Neural cell (in vitro differentiated cells): ENCODE results near the gene LRRK1. TPM values are rescaled to one million over a fixed set of nuclear protein-coding genes. Genes with fewer than 3 reads are reported as not detected.

ENCODE experiments used
- H2AFZ ChIP-seq: fragments of 200-600, 300-800 bp; sonication (generic), shearing (Covaris generic); 2 replicates; pipeline ENCODE4 v1.6.0; 2014; ENCODE audit warnings: low read depth, mild to moderate bottlenecking, antibody characterized with exemption, low read length, moderate library complexity
- H3F3A ChIP-seq: fragments of 200-600 bp; shearing (Covaris generic); 2 replicates; pipeline ENCODE4 v1.6.1; 2016; ENCODE audit warnings: mild to moderate bottlenecking, moderate library complexity, mixed read lengths, antibody characterized with exemption, low read length; ENCODE audit not compliant: insufficient read depth, poor library complexity, severe bottlenecking
- H3K27ac ChIP-seq: fragments of 200-600, 300-800 bp; sonication (generic), shearing (Covaris generic); 2 replicates; pipeline ENCODE4 v1.5.1; 2014; ENCODE audit warnings: mild to moderate bottlenecking, low read length, moderate library complexity
- H3K27me3 ChIP-seq: fragments of 300-800, 200-600 bp; sonication (generic), shearing (Covaris generic); 2 replicates; pipeline ENCODE4 v1.6.0; 2014; ENCODE audit warnings: mild to moderate bottlenecking, low read depth, low read length, moderate library complexity; ENCODE audit not compliant: insufficient read depth
- H3K36me3 ChIP-seq: fragments of 300-800, 200-600 bp; sonication (generic), shearing (Covaris generic); 2 replicates; pipeline ENCODE4 v1.5.1; 2014; ENCODE audit warnings: mild to moderate bottlenecking, antibody characterized with exemption, low read length, moderate library complexity; ENCODE audit not compliant: insufficient read depth
- H3K4me2 ChIP-seq: fragments of 300-800, 200-600 bp; sonication (generic), shearing (Covaris generic); 2 replicates; pipeline ENCODE4 v1.6.0; 2014; ENCODE audit warnings: mild to moderate bottlenecking, low read length
- H3K4me3 ChIP-seq: fragments of 300-800, 200-600 bp; sonication (generic), shearing (Covaris generic); 2 replicates; pipeline ENCODE4 v1.5.1; 2014; ENCODE audit warnings: mild to moderate bottlenecking, low read length, moderate library complexity
- H3K79me2 ChIP-seq: fragments of 200-600 bp; shearing (Covaris generic); replicated peaks from 2 replicates; pipeline ENCODE4 v1.6.0; 2014; ENCODE audit warnings: mild to moderate bottlenecking, low read length, moderate library complexity; ENCODE audit not compliant: insufficient read depth
- H3K9ac ChIP-seq: fragments of 300-800, 200-600 bp; sonication (generic), shearing (Covaris generic); 2 replicates; pipeline ENCODE4 v1.6.1; 2016; ENCODE audit warnings: mild to moderate bottlenecking, low read length, mixed read lengths
- H3K9me2 ChIP-seq: fragments of 200-600 bp; shearing (Covaris generic); 2 replicates; pipeline ENCODE4 v1.6.1; 2016; ENCODE audit warnings: mild to moderate bottlenecking, low read length, mixed read lengths; ENCODE audit not compliant: insufficient read depth
- H3K9me3 ChIP-seq: fragments of 200-600, 300-800 bp; sonication (generic), shearing (Covaris generic); 2 replicates; pipeline ENCODE4 v1.6.1; 2016; ENCODE audit warnings: mild to moderate bottlenecking, mixed run types, low read length, moderate library complexity, mixed read lengths
- H4K20me1 ChIP-seq: fragments of 200-600 bp; shearing (Covaris generic); 2 replicates; pipeline ENCODE4 v1.6.1; 2016; ENCODE audit warnings: mild to moderate bottlenecking, mixed run types; ENCODE audit not compliant: insufficient read depth
- CTCF ChIP-seq: fragments of 450-650 bp; IDR thresholded peaks from 2 replicates; pipeline ENCODE4 v1.5.1; 2014; ENCODE audit warnings: antibody characterized with exemption, mild to moderate bottlenecking, moderate library complexity; ENCODE audit not compliant: poor library complexity, severe bottlenecking
- EP300 ChIP-seq: fragments of 450-650 bp; conservative IDR thresholded peaks from 2 replicates; pipeline ENCODE4 v1.6.1; 2014; ENCODE audit warnings: antibody characterized with exemption, mild to moderate bottlenecking, moderate library complexity; ENCODE audit not compliant: poor library complexity, severe bottlenecking
- EZH2 ChIP-seq: fragments of 200-600, 300-800 bp; shearing (Covaris generic), sonication (generic); IDR thresholded peaks from 2 replicates; pipeline ENCODE4 v1.6.1; 2014; ENCODE audit warnings: antibody characterized with exemption, low read length, borderline replicate concordance, mild to moderate bottlenecking; ENCODE audit not compliant: insufficient read depth, poor library complexity, severe bottlenecking
- MXI1 ChIP-seq: fragments of 450-650 bp; conservative IDR thresholded peaks from 2 replicates; pipeline ENCODE4 v1.6.1; 2014; ENCODE audit warnings: antibody characterized with exemption, mild to moderate bottlenecking; ENCODE audit not compliant: poor library complexity, severe bottlenecking
- POLR2AphosphoS5 ChIP-seq: IDR thresholded peaks from 2 replicates; pipeline ENCODE4 v1.6.1; 2012
- RAD21 ChIP-seq: fragments of 450-650 bp; conservative IDR thresholded peaks from 2 replicates; pipeline ENCODE4 v1.6.1; 2014; ENCODE audit warnings: antibody characterized with exemption, mild to moderate bottlenecking, moderate library complexity
- SMC3 ChIP-seq: fragments of 450-650 bp; conservative IDR thresholded peaks from 2 replicates; pipeline ENCODE4 v1.6.1; 2014; ENCODE audit warnings: antibody characterized with exemption, mild to moderate bottlenecking, moderate library complexity; ENCODE audit not compliant: poor library complexity
- TAF1 ChIP-seq: IDR thresholded peaks from 2 replicates; pipeline ENCODE4 v1.6.1; 2012; ENCODE audit warnings: low read depth
- polyA plus RNA-seq: library from polyadenylated mRNA; depleted of rRNA; stranded (reverse); fragments of >200 nt; gene quantifications from 2 replicates; pipeline ENCODE4 v1.2.3, GENCODE V29; 2014
- TF ChIP-seq, protein P1 (sequence below): IDR thresholded peaks from 2 replicates; pipeline ENCODE4 v1.6.1; 2012; ENCODE audit warnings: borderline replicate concordance

The LRRK1 gene
- polyA plus RNA-seq, 1 donor from 2014 or later = 0.06 TPM

GRCh38 chr15:100890051-100890720 is 29.0 kb upstream of the LRRK1 start:
- no peaks in the 10 kb centered on the region for H4K20me1 ChIP-seq
- TF ChIP-seq TAF1 (no peak), EZH2 (no peak), RAD21 (no peak), SMC3 (no peak), CTCF (no peak), EP300 (no peak), POLR2AphosphoS5 (no peak), MXI1 (no peak)
- TF ChIP-seq, protein P1, sequence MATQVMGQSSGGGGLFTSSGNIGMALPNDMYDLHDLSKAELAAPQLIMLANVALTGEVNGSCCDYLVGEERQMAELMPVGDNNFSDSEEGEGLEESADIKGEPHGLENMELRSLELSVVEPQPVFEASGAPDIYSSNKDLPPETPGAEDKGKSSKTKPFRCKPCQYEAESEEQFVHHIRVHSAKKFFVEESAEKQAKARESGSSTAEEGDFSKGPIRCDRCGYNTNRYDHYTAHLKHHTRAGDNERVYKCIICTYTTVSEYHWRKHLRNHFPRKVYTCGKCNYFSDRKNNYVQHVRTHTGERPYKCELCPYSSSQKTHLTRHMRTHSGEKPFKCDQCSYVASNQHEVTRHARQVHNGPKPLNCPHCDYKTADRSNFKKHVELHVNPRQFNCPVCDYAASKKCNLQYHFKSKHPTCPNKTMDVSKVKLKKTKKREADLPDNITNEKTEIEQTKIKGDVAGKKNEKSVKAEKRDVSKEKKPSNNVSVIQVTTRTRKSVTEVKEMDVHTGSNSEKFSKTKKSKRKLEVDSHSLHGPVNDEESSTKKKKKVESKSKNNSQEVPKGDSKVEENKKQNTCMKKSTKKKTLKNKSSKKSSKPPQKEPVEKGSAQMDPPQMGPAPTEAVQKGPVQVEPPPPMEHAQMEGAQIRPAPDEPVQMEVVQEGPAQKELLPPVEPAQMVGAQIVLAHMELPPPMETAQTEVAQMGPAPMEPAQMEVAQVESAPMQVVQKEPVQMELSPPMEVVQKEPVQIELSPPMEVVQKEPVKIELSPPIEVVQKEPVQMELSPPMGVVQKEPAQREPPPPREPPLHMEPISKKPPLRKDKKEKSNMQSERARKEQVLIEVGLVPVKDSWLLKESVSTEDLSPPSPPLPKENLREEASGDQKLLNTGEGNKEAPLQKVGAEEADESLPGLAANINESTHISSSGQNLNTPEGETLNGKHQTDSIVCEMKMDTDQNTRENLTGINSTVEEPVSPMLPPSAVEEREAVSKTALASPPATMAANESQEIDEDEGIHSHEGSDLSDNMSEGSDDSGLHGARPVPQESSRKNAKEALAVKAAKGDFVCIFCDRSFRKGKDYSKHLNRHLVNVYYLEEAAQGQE = no peak
- H3K27me3 ChIP-seq = no peaks in the 10 kb centered on the region

GRCh38 chr15:100890850-100891249 is 28.3 kb upstream of the LRRK1 start:
- no peaks in the 10 kb centered on the region for H3K79me2 ChIP-seq
- H2AFZ ChIP-seq = no peak overlapping the region
- H3K36me3 ChIP-seq = no peaks in the 10 kb centered on the region
- H3K9me3 ChIP-seq = no peaks in the 10 kb centered on the region
- TF ChIP-seq TAF1 (no peak), MXI1 (no peak), SMC3 (no peak), EP300 (no peak), RAD21 (no peak), CTCF (no peak), POLR2AphosphoS5 (no peak), EZH2 (no peak)
- TF ChIP-seq, protein P1 = no peak
- H3K27me3 ChIP-seq = no peaks in the 10 kb centered on the region
- H3K9me2 ChIP-seq = no peaks in the 10 kb centered on the region
- no peaks in the 10 kb centered on the region for H4K20me1 ChIP-seq
- no peaks in the 10 kb centered on the region for H3F3A ChIP-seq
- H3K9ac ChIP-seq = no peak overlapping the region
- no peak overlapping the region for H3K27ac ChIP-seq
- no peak overlapping the region for H3K4me2 ChIP-seq
- no peak overlapping the region for H3K4me3 ChIP-seq

More at GRCh38 chr15:100890051-100890720, 29.0 kb upstream of the LRRK1 start:
- H2AFZ ChIP-seq = no peak overlapping the region
- no peak overlapping the region for H3K4me2 ChIP-seq
- H3K4me3 ChIP-seq = no peak overlapping the region
- no peaks in the 10 kb centered on the region for H3K36me3 ChIP-seq
- no peaks in the 10 kb centered on the region for H3K79me2 ChIP-seq
- H3F3A ChIP-seq = no peaks in the 10 kb centered on the region
- no peaks in the 10 kb centered on the region for H3K9me3 ChIP-seq
- no peaks in the 10 kb centered on the region for H3K9me2 ChIP-seq
- H3K9ac ChIP-seq = no peak overlapping the region
- H3K27ac ChIP-seq = no peak overlapping the region
